Hematopoietic multipotent progenitor cell (in vitro differentiated cells): Measurements from ENCODE around the gene MARCHF4. TPM values are rescaled to one million over a fixed set of nuclear protein-coding genes. Genes with fewer than 3 reads are reported as not detected.

Experiments
- DNase-seq, 3 donors: peaks; one replicate each; pipeline ENCODE4 v3.0.0-alpha.2; 2011 to 2015; ENCODE audit warnings: low read depth in 2 of 3, low spot score in 2 of 3
- total RNA-seq: library from RNA; depleted of rRNA; stranded (reverse); fragments of >200 nt; gene quantifications from one replicate; pipeline ENCODE4 v1.2.3, GENCODE V29; 2012

The MARCHF4 gene
- total RNA-seq, 1 donor: under 0.01 TPM

DNA sequence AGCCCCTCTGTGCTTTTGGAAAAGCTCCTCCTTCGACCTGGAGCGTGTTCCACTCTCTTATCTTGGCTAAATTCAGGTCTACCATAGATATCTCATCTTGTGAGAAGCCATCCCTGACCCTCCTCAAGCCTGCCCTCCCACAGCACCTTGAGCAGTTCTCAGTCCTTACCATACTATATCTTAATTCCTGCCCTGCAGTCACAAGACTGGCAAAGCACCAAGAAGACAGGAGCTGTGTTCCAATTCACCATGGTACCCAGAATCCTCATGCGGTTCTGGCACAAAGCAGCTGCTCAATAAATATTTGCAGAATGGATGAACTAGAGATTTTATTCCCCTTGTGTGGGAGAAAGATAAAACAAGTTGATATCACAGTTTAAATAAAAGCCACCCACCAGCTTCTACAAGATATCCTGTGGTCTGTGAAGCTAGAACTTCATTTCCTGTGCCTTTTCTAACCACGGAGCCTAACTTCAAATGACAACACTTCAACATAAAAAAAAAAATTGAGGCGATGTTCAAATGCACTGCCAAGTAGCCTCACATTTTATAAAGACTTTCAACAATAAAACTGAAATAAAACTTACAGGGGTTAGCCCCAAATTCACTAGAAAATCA is 19.5 kb downstream of the MARCHF4 start:
- peak in 2 of 3 donors; percentile 69 to 95 for DNase-seq

DNA sequence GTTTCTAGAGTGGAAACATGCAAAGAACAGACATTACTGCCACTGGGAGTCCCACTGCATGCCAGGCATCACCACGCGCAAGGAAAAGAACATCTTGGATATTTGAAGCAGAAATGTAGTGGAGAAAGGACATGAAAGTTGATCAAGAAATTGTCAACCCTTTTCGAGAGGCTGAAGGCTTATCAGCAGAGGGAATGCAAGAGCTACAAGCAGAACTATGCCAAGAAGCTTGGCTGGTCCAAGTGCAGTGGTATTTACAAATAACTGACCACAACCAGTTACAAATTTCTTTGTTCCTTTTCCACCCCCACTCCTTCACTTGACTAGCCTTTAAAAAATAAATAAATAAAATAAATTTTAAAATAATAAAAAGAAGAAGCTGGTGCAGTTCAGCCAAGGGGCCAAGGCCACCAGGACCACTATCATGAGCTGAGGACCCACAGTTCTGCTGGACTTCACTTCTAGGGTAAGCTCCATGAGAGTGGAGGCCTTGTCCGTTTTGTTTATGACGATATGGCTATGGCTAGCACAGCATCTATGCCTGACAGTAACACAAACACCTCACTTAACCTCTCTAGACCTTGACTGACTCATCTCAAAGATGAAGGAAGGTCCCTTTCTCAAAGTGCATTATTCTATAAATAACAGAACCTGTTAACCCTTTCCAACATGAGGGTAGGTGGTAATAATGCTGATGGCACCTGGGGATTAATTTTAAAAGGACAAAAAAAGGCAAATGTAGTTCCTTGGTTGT is 20.9 kb downstream of the MARCHF4 start:
- DNase-seq: no peak

DNA sequence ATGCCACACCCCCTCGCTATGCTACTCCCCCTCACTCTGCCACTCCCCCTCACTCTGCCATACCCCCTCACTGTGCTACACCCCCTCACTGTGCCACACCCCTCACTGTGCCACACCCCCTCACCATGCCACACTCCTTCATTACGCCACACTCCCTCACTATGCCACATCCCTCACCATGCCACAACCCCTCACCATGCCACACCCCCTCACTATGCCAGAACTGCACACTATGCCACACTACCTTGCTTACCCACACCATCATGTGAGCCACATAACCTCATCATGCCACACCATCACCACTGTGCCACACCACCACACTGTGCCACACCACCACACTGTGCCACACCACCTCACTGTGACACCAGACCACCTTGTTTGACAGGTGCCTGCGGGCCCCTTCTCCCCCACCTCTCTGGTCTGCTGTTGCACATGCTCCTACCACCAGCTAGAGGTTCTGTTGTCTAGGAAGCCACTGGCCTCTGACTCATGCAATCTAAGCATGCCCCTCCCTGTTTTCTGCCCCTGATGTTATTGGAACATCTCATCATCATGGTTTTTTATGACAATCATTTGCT is 22.0 kb downstream of the MARCHF4 start:
- peak in 2 of 3 donors; percentile 49 to 59 for DNase-seq

DNA sequence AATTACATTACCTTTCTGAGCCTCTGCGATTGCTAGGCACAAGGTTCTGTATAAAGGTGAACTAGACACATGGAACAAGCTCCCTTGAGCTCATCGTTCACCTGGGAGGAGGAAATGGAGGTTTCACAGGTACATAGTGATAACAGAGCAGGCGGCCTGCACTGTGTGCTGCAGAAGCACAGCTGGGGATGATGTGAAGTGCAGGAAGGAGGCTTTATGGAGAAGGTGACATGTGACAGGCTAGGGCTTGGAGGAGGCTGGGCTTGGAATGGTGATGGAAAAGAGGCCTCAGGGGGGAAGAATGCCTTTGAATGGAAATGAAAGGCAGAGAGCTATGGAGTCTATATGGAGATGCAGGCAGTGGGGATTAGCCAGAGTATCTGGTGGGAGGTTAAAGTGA is 22.9 kb downstream of the MARCHF4 start:
- no peak for DNase-seq

DNA sequence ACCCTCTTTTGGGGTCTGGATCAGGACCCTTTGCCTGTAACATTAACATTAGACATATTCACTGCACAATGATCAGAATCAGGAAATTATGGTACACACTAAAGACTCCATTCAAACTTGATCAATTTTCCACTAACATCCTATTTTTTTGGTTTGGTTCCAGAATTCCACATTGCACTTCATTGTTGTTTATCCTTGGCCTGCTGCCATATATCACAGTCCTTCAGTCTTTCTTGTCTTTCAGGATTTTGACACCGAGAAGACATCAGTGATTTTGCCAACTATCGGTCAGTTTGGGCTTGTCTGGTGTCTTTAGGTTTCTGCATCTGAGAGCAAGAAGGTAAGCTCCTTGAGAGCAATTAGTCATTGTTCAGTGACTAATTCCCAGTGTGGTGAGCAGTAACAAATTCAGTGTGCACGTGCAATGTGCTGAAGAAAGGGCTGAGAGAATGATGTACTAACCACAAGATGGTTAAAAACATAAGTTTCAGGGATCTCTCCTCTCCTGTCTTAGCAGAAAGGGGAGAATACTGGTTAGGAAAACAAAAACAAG is 23.5 kb downstream of the MARCHF4 start:
- DNase-seq: peak in 1 of 3 donors; percentile 16

DNA sequence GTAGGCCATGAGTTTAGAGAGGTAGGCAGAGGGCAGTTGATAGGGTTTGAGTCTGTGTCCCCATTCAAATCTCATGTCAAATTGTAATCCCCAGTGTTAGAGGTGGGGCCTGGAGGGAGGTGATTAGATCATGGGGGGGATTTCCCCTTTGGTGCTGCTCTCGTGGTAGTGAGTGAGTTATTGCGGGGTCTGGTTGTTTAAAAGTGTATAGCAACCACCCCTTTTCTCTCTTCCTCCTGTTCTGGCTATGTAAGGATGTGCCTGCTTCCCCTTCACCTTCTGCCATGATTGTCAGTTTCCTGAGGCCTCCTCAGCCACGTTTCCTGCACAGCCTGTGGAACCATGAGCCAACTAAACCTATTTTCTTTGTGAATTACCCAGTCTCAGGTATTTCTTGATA is 25.5 kb downstream of the MARCHF4 start:
- peak in 2 of 3 donors; percentile 77 to 92 for DNase-seq

DNA sequence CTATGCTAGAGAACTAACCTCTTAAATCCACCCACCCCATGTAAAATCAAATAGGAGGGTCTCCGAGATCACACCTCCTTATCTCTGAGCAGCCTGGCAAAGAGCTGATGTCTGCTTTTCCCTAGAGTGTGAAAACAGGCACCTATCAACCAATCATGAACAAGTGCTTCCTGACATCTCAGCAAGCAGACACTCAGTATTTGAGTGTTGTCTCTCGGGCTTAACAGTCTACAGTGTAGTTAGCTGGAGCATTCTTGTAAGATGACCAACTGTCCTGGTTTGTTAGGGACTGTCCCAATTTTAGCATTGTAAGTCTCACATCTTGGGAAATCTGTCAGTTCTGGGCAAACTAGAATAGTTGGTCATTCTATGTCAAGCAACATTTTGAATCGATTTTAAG is 26.4 kb downstream of the MARCHF4 start:
- no peak for DNase-seq

DNA sequence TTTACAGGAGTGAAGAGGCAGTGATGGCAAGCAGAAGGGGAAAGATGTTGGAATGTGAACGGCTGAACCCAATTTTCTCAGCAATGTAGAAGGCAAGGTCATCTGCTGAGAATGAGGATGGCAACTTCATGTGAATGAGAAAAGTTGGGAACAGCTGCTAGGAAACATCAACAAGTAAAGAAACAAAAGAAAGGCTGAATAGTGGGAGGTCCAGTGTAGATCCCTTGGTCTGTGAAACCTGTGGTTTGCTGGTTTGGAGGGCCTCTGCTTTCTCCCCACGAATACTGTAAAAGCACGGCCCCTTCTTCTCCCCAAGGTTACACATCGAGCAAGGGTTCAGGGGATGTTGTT is 27.4 kb downstream of the MARCHF4 start:
- no peak for DNase-seq

DNA sequence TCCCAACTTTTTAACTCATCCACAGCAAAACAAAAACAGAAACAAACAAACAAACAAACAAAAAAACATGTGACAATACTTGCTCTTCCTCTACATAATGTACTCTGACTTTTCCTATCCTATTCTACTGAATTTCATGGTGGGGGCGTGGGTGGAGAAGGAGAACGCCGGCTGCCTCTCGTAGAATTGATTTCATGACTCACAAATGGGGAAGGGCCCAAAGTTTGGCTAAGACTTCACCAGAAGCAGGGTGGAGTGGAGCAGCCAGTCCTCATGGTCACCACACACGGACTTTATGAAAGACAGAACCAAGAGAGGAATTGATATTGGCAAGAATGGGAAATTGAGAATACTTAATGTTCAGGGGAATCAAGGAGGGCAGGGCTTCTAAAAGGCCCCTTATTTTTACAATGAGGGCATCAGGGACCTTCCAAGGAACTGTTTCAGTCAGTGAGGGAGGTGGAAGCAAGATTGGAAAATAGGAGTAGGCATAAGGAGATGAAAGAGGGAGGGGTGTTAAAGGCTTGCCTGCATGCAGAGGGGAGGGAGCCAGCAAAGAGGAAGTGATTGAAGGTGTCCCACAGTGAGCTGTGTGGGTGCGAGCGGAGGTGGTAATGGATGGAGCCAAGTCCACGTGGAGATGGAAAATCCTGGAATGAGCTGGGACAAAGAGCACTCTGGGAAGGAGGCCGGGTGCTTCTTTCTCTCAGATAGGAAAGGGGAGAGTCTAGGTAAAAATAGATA is 27.9 kb downstream of the MARCHF4 start:
- DNase-seq: no peak

DNA sequence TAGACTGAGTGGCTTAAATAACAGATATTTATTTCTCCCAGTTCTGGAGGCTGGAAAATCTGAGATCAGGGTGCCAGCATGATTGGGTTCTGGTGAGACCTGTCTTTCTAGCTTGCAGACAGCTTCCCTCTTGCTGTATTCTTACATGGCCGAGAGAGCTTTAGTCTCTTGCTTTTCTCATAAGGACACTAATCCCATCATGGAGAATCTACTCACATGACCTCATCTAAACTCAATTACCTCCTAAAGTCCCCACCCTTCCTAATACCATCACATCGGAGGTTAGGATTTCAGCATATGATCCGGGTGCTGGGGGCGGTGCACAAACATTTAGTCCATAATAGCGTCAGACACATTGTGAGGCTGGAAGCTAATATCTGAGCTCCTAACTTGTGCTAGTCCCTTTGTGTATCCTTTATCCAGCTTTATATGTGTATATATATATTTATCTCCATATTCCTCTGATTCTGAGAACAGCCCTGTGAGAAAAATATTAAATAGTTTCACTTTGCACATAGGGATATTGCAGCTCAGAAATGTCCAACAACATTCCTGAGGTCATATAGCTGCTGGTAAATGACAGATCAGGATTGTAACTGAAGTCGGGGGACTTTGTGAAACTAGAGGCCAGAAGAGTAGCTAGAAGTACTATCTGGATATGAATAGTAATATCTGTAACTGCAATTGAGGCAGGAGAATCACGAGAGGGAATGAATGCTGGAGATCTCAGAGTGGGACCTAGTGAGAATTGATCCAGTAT is 28.9 kb downstream of the MARCHF4 start:
- no peak for DNase-seq

DNA sequence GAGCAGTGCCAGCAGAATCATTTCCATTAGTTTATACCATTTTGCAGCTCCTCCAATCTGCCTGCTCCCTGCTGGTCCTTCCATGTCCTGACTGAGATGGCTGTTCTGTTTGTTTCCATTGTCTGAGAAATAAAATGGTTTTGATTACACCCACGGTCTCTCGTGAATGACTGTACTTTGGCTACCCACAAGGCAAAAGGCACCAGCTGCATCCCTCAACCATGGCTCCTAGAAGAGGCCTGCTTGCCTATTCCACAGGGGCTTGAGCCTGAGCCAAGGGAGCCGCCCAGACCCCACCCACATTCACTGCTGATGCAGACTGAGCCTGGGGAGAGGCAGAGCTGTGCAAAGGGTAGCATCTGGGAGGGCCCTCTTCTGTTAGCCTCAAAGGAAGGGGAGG is 31.2 kb downstream of the MARCHF4 start:
- DNase-seq: peak in 1 of 3 donors; percentile 22

DNA sequence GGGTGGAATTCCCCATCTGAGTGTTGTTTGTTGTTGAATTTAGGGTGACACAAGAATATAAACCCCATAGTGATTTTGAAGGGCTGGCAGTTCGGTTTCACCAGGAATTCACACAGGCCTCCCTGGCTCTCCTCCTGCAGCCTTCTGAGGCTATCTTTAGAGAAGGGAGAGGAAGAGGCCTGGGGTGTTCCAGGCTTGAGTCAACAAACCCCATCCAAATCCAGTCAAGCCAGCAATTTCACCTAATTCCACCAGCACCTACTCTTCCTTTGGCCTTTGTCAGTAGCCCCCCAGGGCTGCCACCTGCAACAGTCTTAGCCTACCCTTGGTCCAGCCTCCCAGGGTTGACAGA is 32.0 kb downstream of the MARCHF4 start:
- DNase-seq: no peak

DNA sequence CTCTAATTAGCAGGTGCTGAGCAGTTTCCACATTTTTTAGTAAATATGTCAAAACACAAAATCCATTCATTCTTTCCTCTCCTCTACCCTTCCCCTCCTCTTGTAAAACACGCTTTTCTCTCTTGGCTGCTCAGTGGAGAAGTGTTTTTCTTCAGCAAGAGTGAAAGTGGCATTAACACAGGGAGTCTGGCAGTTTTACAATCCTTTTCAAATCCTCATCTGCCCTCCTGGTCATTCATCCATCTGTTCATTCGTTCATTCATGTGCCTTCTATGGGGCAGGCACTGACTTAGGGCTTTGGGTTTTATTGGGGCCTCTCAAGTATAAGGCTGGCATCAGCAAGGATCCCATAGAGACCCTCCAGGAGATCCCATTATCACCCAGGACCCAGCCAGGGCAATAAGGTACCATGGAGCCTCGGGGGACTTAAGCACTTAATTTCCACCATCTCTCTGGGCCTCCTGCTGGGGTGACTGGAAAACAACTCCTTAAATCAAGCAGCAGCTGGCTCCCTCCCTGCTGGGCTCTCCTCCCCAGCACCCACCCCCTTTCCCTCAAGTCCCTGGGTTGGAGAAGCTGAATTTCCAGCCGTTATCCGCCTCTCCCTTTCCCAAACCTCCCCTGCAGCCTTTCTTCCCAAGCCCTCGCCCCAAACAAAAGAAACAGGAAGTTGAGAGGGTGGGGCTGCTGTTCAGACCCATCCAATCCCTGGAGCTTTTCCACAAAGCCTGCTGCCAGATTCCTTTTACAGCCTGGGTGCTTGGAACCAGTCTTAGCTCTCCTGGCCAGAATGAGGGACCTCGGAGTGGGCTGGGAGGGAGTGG is 32.6 kb downstream of the MARCHF4 start:
- no peak for DNase-seq

DNA sequence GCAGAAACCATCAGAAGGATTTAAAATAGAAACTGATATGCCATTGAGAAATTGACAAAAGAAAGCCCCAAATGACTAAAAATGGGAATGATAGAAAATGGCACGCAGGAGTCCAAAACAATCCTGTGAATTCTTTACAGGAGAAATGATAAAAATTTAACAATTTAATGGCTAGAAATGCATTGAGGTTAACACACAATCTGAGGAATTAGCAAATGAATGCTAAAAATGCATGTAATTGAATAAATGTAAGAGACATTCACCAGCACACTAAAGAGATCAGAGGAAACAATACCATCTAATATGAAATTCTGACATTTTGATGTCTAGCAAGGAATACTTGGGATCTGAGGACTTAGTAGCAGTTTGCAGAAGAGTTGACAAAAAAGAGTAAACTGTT is 37.0 kb downstream of the MARCHF4 start:
- DNase-seq: no peak

DNA sequence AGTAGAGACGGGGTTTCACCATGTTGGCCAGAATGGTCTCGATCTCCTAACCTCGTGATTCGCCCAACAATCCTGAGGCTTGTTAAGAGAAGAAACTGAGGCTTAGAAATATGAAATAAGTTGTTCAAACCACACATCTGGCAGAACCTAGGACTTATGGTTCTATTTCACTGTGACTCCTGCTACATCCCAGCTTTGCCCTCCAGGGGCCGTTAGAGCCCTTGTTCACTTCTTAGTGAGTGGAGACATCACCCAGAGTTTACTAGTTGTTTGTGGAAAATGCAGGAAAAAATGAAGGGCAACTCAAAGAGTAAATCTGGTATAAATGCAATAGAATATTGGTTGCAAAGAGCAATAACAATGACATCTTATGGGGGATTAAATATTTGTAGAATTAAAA is 43.9 kb downstream of the MARCHF4 start:
- DNase-seq: peak in 1 of 3 donors; percentile 48

DNA sequence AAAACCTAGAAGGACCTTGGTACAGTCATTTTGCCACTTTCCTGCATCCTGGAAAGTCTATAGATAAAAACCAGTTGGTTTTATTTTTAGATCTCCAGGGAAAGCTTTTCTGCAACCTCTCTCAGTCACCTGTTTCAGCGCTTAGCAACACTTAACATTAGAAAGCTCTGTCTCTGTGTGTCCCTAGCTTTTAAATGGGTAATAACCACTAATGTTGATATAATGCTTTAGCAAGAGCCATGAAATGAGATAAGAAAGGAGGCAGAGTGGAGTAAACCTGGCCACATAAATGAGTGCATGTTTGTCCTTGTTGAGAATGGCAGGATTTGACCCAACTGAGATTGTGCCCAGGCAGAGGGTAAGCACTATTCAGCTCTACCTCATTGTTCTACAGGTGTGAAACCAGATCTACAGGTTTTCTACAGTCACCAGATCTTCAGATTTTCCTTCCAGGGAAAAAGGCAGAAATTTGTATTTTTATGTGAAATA is 44.8 kb downstream of the MARCHF4 start:
- no peak for DNase-seq
